ENCODE measurements around the gene ERRFI1.

Gene ERRFI1

GRCh38 chr1:8004803-8005573 lies 21.1 kb downstream of the ERRFI1 start:
- Histone ChIP-seq H3K4me3 (ENCODE audit: low read depth, low read length) (no peak overlapping the region), H3K27me3 (no peaks in the 10 kb centered on the region), H3K9me3 (no peaks in the 10 kb centered on the region), H3K4me1 (peaks cover 4% of the 10 kb centered on the region), H3K36me3 (no peaks in the 10 kb centered on the region)
- peak; percentile 69 for DNase-seq
- TF ChIP-seq, protein P1, sequence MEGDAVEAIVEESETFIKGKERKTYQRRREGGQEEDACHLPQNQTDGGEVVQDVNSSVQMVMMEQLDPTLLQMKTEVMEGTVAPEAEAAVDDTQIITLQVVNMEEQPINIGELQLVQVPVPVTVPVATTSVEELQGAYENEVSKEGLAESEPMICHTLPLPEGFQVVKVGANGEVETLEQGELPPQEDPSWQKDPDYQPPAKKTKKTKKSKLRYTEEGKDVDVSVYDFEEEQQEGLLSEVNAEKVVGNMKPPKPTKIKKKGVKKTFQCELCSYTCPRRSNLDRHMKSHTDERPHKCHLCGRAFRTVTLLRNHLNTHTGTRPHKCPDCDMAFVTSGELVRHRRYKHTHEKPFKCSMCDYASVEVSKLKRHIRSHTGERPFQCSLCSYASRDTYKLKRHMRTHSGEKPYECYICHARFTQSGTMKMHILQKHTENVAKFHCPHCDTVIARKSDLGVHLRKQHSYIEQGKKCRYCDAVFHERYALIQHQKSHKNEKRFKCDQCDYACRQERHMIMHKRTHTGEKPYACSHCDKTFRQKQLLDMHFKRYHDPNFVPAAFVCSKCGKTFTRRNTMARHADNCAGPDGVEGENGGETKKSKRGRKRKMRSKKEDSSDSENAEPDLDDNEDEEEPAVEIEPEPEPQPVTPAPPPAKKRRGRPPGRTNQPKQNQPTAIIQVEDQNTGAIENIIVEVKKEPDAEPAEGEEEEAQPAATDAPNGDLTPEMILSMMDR (IDR thresholded peaks at IDR 0.05; ENCODE audit: low read depth, low read length) = no peak

DNA sequence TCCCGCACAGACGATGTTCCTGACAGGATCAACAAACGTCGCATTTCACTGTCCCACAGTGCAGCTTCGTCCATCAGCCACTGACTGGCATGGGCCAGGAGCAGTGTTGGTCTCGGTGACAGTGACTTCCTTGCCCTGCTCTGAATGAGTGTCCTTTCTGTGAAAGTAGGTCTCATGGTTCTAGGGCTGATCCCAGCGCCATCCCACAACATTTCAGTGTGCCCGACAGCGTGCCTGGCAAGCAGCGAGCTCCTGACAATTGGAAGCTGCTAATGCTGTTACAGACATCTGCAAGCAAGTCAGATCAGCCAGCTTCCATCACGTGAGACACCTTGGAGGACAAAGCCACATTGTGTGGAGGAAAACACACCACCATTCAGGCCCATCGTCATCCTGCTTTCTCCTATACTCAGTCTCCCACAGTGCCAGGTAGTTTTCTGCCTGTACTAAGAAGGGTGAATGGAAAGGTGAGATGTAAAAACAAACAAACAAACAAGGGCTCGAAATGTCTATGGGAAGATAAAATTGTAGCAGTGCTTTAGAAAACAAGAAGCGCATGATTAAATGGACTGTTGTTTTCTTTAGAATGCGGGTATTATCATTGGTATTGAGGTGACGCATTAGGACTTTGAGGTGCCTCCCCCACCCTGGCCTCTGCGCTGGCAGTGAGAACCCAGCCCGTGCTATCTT lies 21.9 kb downstream of the ERRFI1 start:
- TF ChIP-seq, protein P1 (IDR thresholded peaks at IDR 0.05; ENCODE audit: low read depth, low read length) = no peak
- Histone ChIP-seq H3K36me3 (no peaks in the 10 kb centered on the region), H3K4me3 (ENCODE audit: low read depth, low read length) (no peak overlapping the region), H3K4me1 (peaks cover 4% of the 10 kb centered on the region), H3K27me3 (no peaks in the 10 kb centered on the region), H3K9me3 (no peaks in the 10 kb centered on the region)
- no peak for DNase-seq

GRCh38 chr1:8003438-8004112 lies 22.5 kb downstream of the ERRFI1 start:
- Histone ChIP-seq H3K4me3 (ENCODE audit: low read depth, low read length) (no peak overlapping the region), H3K36me3 (no peaks in the 10 kb centered on the region), H3K9me3 (no peaks in the 10 kb centered on the region), H3K4me1 (peaks cover 4% of the 10 kb centered on the region), H3K27me3 (no peaks in the 10 kb centered on the region)
- TF ChIP-seq, protein P1 (IDR thresholded peaks at IDR 0.05; ENCODE audit: low read depth, low read length) = no peak
- DNase-seq = no peak

- Histone ChIP-seq H3K9me3 (no peaks in the 10 kb centered on the region), H3K36me3 (no peaks in the 10 kb centered on the region), H3K4me1 (peaks cover 4% of the 10 kb centered on the region), H3K4me3 (ENCODE audit: low read depth, low read length) (no peak overlapping the region), H3K27me3 (no peaks in the 10 kb centered on the region)
- no peak for DNase-seq
- TF ChIP-seq, protein P1 (IDR thresholded peaks at IDR 0.05; ENCODE audit: low read depth, low read length) = no peak
Observed at GRCh38 chr1:8002921-8003320, 23.2 kb downstream of the ERRFI1 start.

DNA sequence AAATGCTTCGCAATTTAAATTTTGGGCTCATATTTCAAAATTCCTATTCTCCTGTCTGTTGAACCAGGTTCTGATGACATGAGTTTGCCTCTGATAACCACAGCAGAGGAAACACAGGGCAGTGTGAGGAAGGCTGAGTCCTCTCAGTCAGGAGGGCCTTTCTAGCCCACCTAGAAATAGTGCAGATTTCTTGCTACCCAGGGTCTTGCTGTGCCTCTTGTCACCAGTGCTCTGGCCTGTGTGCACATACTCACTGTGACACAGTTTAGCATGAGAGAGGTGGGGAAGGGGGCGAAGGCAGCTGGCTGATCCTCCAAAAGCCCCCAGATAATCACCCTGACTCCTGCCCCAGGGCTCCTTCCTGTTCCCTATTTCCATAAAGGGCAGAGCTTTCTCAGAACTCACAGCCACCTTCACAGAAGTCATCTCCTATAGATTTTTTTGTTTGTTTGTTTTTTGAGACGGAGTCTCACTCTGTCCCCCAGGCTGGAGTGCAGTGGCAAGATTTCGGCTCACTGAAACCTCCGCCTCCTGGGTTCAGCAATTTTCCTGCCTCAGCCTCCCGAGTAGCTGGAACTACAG lies 23.7 kb downstream of the ERRFI1 start:
- no peak for DNase-seq
- Histone ChIP-seq H3K9me3 (no peaks in the 10 kb centered on the region), H3K4me1 (peaks cover 4% of the 10 kb centered on the region), H3K4me3 (ENCODE audit: low read depth, low read length) (no peak overlapping the region), H3K27me3 (no peaks in the 10 kb centered on the region), H3K36me3 (no peaks in the 10 kb centered on the region)
- TF ChIP-seq, protein P1 (IDR thresholded peaks at IDR 0.05; ENCODE audit: low read depth, low read length) = no peak

All from BE2C (cell line).